Peyer's patch (tissue), 4 donors: ENCODE results near the gene SCART1.
"Not testable (repeated sequence)": the region's sequence is repeated elsewhere in the genome, so short reads cannot be mapped to it uniquely, and the experiment has no call there.

Experiments used
- CTCF ChIP-seq, 6 experiments: fragments of 450-650 bp in 4 of 6; fragments of 200-600 bp in 2 of 6; sonication (generic) in 1 of 6; IDR thresholded peaks; one replicate each; pipeline ENCODE4 v1.5.1; 2017 to 2019; ENCODE audit warnings: antibody characterized with exemption in 6 of 6, mild to moderate bottlenecking in 3 of 6, moderate library complexity in 1 of 6
- POLR2A ChIP-seq, 2 donors: fragments of 450-650 bp; IDR thresholded peaks; one replicate each; pipeline ENCODE4 v1.5.1; 2017; ENCODE audit warnings: antibody characterized with exemption in 2 of 2, mild to moderate bottlenecking in 2 of 2, moderate library complexity in 2 of 2

- not testable (repeated sequence) for TF ChIP-seq CTCF, POLR2A (IDR thresholded peaks at IDR 0.05)
Observed at GRCh38 chr10:133414401-133414800, 39.3 kb upstream of the SCART1 start.
